HepG2 (cell line): ENCODE measurements around the gene MYO5B.

ENCODE experiments used
- ATF4 ChIP-seq, 2 experiments: fragments of 450-650 bp in 1 of 2; sonication (generic) in 1 of 2; formaldehyde crosslinking; IDR thresholded peaks; 2 replicates each; pipeline versions ENCODE4 v1.5.0 to v1.8.0; 2020 to 2022; ENCODE audit warnings: mild to moderate bottlenecking in 1 of 2, missing genetic modification reagents in 1 of 2
- CHD4 ChIP-seq: fragments of 200-600 bp; sonication (generic); IDR thresholded peaks from 2 replicates; pipeline ENCODE4 v1.7.0; 2017; ENCODE audit warnings: mild to moderate bottlenecking, low read length, borderline replicate concordance
- CREB1 ChIP-seq, 2 experiments: fragments of 450-650 bp in 1 of 2; IDR thresholded peaks; 2 replicates each; pipeline ENCODE4 v1.6.1; 2016 to 2017; ENCODE audit warnings: control low read depth in 1 of 2, mild to moderate bottlenecking in 1 of 2, missing compliant biosample characterization in 1 of 2, missing genetic modification characterization in 1 of 2
- EP300 ChIP-seq, 3 experiments: sonication (generic) in 1 of 3; formaldehyde crosslinking in 1 of 3; IDR thresholded peaks; 2 replicates each; pipeline versions ENCODE4 v1.5.1 to v1.6.1; 2011 to 2020; ENCODE audit warnings: low read depth in 2 of 3, low read length in 2 of 3, borderline replicate concordance in 1 of 3, improper control_type of control experiment in 1 of 3, mild to moderate bottlenecking in 1 of 3, missing genetic modification reagents in 1 of 3, moderate library complexity in 1 of 3
- IRF9 ChIP-seq: sonication (generic); formaldehyde crosslinking; IDR thresholded peaks from 2 replicates; pipeline ENCODE4 v1.8.0; 2022; ENCODE audit warnings: missing genetic modification reagents, mild to moderate bottlenecking, borderline replicate concordance
- POLR2A ChIP-seq, 2 experiments: IDR thresholded peaks; 2 replicates each; pipeline ENCODE4 v1.6.1; 2011; ENCODE audit warnings: low read depth in 2 of 2, low read length in 2 of 2, mild to moderate bottlenecking in 1 of 2, moderate library complexity in 1 of 2; ENCODE audit not compliant: insufficient read depth in 1 of 2
- SKIL ChIP-seq: sonication (generic); formaldehyde crosslinking; IDR thresholded peaks from 2 replicates; pipeline ENCODE4 v1.8.0; 2022; ENCODE audit warnings: missing genetic modification reagents, mild to moderate bottlenecking, moderate library complexity, borderline replicate concordance
- TAF1 ChIP-seq: sonication (generic); formaldehyde crosslinking; IDR thresholded peaks from 2 replicates; pipeline ENCODE4 v1.4.0; 2020; ENCODE audit warnings: missing genetic modification reagents
- YY1 ChIP-seq: IDR thresholded peaks from 2 replicates; pipeline ENCODE4 v1.6.1; 2011; ENCODE audit warnings: low read length, low read depth, moderate library complexity, mild to moderate bottlenecking; ENCODE audit not compliant: insufficient read depth, insufficient replicate concordance
- TF ChIP-seq, protein P1 (sequence below): sonication (generic); formaldehyde crosslinking; IDR thresholded peaks from 2 replicates; pipeline ENCODE4 v1.5.0; 2020; ENCODE audit warnings: mild to moderate bottlenecking, missing genetic modification reagents, borderline replicate concordance
- TF ChIP-seq, protein P2 (sequence below): IDR thresholded peaks from 2 replicates; pipeline ENCODE4 v1.6.1; 2016; ENCODE audit warnings: missing compliant biosample characterization, missing genetic modification reagents, borderline replicate concordance

- no peak for TF ChIP-seq SKIL (CRISPR knock-in tag)
- no peak for TF ChIP-seq EP300 (IDR thresholded peaks at IDR 0.05; ENCODE audit: low read depth in 2 of 2, low read length in 2 of 2)
- no peak for TF ChIP-seq EP300 (CRISPR knock-in tag; IDR thresholded peaks at IDR 0.05; ENCODE audit: borderline replicate concordance)
- no peak for TF ChIP-seq ATF4 (CRISPR knock-in tag; IDR thresholded peaks at IDR 0.05)
- TF ChIP-seq POLR2A (IDR thresholded peaks at IDR 0.05; ENCODE audit: insufficient read depth in 1 of 2, low read depth in 2 of 2, low read length in 2 of 2): no peak
- no peak for TF ChIP-seq YY1
- TF ChIP-seq IRF9 (CRISPR knock-in tag): no peak
- TF ChIP-seq TAF1 (CRISPR knock-in tag): no peak
- TF ChIP-seq, protein P1, sequence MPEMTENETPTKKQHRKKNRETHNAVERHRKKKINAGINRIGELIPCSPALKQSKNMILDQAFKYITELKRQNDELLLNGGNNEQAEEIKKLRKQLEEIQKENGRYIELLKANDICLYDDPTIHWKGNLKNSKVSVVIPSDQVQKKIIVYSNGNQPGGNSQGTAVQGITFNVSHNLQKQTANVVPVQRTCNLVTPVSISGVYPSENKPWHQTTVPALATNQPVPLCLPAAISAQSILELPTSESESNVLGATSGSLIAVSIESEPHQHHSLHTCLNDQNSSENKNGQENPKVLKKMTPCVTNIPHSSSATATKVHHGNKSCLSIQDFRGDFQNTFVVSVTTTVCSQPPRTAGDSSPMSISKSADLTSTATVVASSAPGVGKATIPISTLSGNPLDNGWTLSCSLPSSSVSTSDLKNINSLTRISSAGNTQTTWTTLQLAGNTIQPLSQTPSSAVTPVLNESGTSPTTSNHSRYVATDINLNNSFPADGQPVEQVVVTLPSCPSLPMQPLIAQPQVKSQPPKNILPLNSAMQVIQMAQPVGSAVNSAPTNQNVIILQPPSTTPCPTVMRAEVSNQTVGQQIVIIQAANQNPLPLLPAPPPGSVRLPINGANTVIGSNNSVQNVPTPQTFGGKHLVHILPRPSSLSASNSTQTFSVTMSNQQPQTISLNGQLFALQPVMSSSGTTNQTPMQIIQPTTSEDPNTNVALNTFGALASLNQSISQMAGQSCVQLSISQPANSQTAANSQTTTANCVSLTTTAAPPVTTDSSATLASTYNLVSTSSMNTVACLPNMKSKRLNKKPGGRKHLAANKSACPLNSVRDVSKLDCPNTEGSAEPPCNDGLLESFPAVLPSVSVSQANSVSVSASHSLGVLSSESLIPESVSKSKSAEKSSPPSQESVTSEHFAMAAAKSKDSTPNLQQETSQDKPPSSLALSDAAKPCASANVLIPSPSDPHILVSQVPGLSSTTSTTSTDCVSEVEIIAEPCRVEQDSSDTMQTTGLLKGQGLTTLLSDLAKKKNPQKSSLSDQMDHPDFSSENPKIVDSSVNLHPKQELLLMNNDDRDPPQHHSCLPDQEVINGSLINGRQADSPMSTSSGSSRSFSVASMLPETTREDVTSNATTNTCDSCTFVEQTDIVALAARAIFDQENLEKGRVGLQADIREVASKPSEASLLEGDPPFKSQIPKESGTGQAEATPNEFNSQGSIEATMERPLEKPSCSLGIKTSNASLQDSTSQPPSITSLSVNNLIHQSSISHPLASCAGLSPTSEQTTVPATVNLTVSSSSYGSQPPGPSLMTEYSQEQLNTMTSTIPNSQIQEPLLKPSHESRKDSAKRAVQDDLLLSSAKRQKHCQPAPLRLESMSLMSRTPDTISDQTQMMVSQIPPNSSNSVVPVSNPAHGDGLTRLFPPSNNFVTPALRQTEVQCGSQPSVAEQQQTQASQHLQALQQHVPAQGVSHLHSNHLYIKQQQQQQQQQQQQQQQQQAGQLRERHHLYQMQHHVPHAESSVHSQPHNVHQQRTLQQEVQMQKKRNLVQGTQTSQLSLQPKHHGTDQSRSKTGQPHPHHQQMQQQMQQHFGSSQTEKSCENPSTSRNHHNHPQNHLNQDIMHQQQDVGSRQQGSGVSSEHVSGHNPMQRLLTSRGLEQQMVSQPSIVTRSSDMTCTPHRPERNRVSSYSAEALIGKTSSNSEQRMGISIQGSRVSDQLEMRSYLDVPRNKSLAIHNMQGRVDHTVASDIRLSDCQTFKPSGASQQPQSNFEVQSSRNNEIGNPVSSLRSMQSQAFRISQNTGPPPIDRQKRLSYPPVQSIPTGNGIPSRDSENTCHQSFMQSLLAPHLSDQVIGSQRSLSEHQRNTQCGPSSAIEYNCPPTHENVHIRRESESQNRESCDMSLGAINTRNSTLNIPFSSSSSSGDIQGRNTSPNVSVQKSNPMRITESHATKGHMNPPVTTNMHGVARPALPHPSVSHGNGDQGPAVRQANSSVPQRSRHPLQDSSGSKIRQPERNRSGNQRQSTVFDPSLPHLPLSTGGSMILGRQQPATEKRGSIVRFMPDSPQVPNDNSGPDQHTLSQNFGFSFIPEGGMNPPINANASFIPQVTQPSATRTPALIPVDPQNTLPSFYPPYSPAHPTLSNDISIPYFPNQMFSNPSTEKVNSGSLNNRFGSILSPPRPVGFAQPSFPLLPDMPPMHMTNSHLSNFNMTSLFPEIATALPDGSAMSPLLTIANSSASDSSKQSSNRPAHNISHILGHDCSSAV (CRISPR knock-in tag): no peak
- no peak for TF ChIP-seq CHD4
- no peak for TF ChIP-seq CREB1 (IDR thresholded peaks at IDR 0.05)
- no peak for TF ChIP-seq CREB1 (CRISPR knock-in tag; IDR thresholded peaks at IDR 0.05)
- TF ChIP-seq, protein P2, sequence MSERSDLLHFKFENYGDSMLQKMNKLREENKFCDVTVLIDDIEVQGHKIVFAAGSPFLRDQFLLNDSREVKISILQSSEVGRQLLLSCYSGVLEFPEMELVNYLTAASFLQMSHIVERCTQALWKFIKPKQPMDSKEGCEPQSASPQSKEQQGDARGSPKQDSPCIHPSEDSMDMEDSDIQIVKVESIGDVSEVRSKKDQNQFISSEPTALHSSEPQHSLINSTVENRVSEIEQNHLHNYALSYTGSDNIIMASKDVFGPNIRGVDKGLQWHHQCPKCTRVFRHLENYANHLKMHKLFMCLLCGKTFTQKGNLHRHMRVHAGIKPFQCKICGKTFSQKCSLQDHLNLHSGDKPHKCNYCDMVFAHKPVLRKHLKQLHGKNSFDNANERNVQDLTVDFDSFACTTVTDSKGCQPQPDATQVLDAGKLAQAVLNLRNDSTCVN (CRISPR knock-in tag): no peak
Measured at GRCh38 chr18:50057009-50057408, 137.9 kb downstream of the MYO5B start.
